HCT116 (cell line): ENCODE data around the gene MCL1.

ENCODE experiments used
- POLR2A ChIP-seq: IDR thresholded peaks from 2 replicates; pipeline ENCODE4 v1.7.0; 2011; ENCODE audit warnings: borderline replicate concordance; ENCODE audit not compliant: insufficient read depth, insufficient read length; ENCODE audit errors: extremely low read depth
- POLR2AphosphoS5 ChIP-seq: IDR thresholded peaks from 2 replicates; pipeline ENCODE4 v1.6.1; 2011; ENCODE audit warnings: mild to moderate bottlenecking, low read depth, low read length, moderate library complexity
- RAD21 ChIP-seq: IDR thresholded peaks from 2 replicates; pipeline ENCODE4 v1.6.1; 2012; ENCODE audit warnings: low read depth, mild to moderate bottlenecking
- REST ChIP-seq: IDR thresholded peaks from 2 replicates; pipeline ENCODE4 v1.6.1; 2012; ENCODE audit warnings: low read depth
- SIN3A ChIP-seq: IDR thresholded peaks from 2 replicates; pipeline ENCODE4 v1.6.1; 2012; ENCODE audit warnings: low read depth
- YY1 ChIP-seq: IDR thresholded peaks from 2 replicates; pipeline ENCODE4 v1.6.1; 2011; ENCODE audit warnings: low read length, low read depth, moderate library complexity, mild to moderate bottlenecking; ENCODE audit not compliant: insufficient replicate concordance; ENCODE audit errors: extremely low read depth
- TF ChIP-seq, protein P1 (sequence below), 3 experiments: fragments of 200-600 bp in 1 of 3; sonication (generic) in 1 of 3; IDR thresholded peaks in 2 of 3; conservative IDR thresholded peaks in 1 of 3; 2 replicates each; pipeline ENCODE4 v1.5.1; 2012 to 2017; ENCODE audit warnings: low read depth in 2 of 3, low read length in 2 of 3, antibody characterized with exemption in 1 of 3, borderline replicate concordance in 1 of 3, control low read depth in 1 of 3, mild to moderate bottlenecking in 1 of 3, mixed read lengths in 1 of 3, mixed run types in 1 of 3, moderate library complexity in 1 of 3; ENCODE audit not compliant: insufficient read depth in 1 of 3
- TF ChIP-seq, protein P2 (sequence below): IDR thresholded peaks from 2 replicates; pipeline ENCODE4 v1.6.1; 2011; ENCODE audit warnings: mild to moderate bottlenecking, low read length, moderate library complexity; ENCODE audit not compliant: insufficient replicate concordance; ENCODE audit errors: extremely low read depth
- TF ChIP-seq, protein P3 (sequence below): IDR thresholded peaks from 2 replicates; pipeline ENCODE4 v1.6.1; 2012

GRCh38 chr1:150619576-150620509 lies 40.4 kb upstream of the MCL1 start:
- TF ChIP-seq, protein P1, sequence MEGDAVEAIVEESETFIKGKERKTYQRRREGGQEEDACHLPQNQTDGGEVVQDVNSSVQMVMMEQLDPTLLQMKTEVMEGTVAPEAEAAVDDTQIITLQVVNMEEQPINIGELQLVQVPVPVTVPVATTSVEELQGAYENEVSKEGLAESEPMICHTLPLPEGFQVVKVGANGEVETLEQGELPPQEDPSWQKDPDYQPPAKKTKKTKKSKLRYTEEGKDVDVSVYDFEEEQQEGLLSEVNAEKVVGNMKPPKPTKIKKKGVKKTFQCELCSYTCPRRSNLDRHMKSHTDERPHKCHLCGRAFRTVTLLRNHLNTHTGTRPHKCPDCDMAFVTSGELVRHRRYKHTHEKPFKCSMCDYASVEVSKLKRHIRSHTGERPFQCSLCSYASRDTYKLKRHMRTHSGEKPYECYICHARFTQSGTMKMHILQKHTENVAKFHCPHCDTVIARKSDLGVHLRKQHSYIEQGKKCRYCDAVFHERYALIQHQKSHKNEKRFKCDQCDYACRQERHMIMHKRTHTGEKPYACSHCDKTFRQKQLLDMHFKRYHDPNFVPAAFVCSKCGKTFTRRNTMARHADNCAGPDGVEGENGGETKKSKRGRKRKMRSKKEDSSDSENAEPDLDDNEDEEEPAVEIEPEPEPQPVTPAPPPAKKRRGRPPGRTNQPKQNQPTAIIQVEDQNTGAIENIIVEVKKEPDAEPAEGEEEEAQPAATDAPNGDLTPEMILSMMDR (IDR thresholded peaks at IDR 0.05 in 2 of 3, conservative IDR thresholded peaks at IDR 0.05 in 1 of 3; ENCODE audit: borderline replicate concordance in 1 of 3, insufficient read depth in 1 of 3, low read depth in 2 of 3, low read length in 2 of 3): peak; percentile 26 to 41 (median 41); a peak in 3 of 6 replicates
- TF ChIP-seq YY1 (no peak), POLR2A (no peak), REST (no peak), SIN3A (no peak), RAD21 (peak; percentile 60), POLR2AphosphoS5 (no peak)
- TF ChIP-seq, protein P2, sequence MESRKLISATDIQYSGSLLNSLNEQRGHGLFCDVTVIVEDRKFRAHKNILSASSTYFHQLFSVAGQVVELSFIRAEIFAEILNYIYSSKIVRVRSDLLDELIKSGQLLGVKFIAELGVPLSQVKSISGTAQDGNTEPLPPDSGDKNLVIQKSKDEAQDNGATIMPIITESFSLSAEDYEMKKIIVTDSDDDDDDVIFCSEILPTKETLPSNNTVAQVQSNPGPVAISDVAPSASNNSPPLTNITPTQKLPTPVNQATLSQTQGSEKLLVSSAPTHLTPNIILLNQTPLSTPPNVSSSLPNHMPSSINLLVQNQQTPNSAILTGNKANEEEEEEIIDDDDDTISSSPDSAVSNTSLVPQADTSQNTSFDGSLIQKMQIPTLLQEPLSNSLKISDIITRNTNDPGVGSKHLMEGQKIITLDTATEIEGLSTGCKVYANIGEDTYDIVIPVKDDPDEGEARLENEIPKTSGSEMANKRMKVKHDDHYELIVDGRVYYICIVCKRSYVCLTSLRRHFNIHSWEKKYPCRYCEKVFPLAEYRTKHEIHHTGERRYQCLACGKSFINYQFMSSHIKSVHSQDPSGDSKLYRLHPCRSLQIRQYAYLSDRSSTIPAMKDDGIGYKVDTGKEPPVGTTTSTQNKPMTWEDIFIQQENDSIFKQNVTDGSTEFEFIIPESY: no peak
- TF ChIP-seq, protein P3, sequence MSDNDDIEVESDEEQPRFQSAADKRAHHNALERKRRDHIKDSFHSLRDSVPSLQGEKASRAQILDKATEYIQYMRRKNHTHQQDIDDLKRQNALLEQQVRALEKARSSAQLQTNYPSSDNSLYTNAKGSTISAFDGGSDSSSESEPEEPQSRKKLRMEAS: no peak
